Measurements from ENCODE around the gene ABCG1. TPM values are rescaled to one million over a fixed set of nuclear protein-coding genes. Genes with fewer than 3 reads are reported as not detected.

ABCG1 gene
- total and polyA plus RNA-seq, 4 donors, result 1.6 to 9.7 (median 5.3) TPM

GRCh38 chr21:42332557-42333317, 113.8 kb downstream of the ABCG1 start:
- Histone ChIP-seq H3K4me1 (ENCODE audit: control insufficient read depth in 4 of 4, insufficient read depth in 4 of 4, low read length in 3 of 4) (no peaks in the 10 kb centered on the region), H3K9me3 (ENCODE audit: control insufficient read depth in 4 of 4, low read length in 3 of 4) (no peaks in the 10 kb centered on the region), H3K4me3 (ENCODE audit: low read depth in 1 of 3, low read length in 3 of 3) (no peak overlapping the region), H3K9ac (ENCODE audit: low read depth in 1 of 2, low read length in 2 of 2) (no peak overlapping the region), H3K27ac (ENCODE audit: low read depth in 1 of 2, low read length in 2 of 2) (no peak overlapping the region), H3K27me3 (ENCODE audit: control insufficient read depth in 4 of 4, insufficient read depth in 4 of 4, low read length in 3 of 4) (no peaks in the 10 kb centered on the region), H3K36me3 (ENCODE audit: control insufficient read depth in 4 of 4, insufficient read depth in 3 of 4, low read depth in 1 of 4, low read length in 3 of 4) (no peaks in the 10 kb centered on the region)
- peak; percentile 12 for DNase-seq (ENCODE audit: low spot score)
- 70% methylated on average over 5 of the region's 5 CpGs for WGBS
- TF ChIP-seq RXRA (IDR thresholded peaks at IDR 0.05) (no peak), HNF4G (IDR thresholded peaks at IDR 0.05) (no peak), ZBTB33 (IDR thresholded peaks at IDR 0.05) (no peak), TAF1 (conservative IDR thresholded peaks at IDR 0.05) (no peak), EGR1 (IDR thresholded peaks at IDR 0.05; ENCODE audit: low read depth in 2 of 2) (no peak), FOXA2 (IDR thresholded peaks at IDR 0.05) (no peak), GABPA (IDR thresholded peaks at IDR 0.05 in 1 of 2, conservative IDR thresholded peaks at IDR 0.05 in 1 of 2) (no peak), HNF4A (conservative IDR thresholded peaks at IDR 0.05) (no peak), CTCF (IDR thresholded peaks at IDR 0.05; ENCODE audit: low read depth, low read length, missing input control) (no peak)

- H3K4me1 ChIP-seq (ENCODE audit: control insufficient read depth in 4 of 4, insufficient read depth in 4 of 4, low read length in 3 of 4), result peaks cover 0 to 5% (median 0%) of the 10 kb centered on the region in 4 donors
- no peak overlapping the region for H3K27ac ChIP-seq (ENCODE audit: low read depth in 1 of 2, low read length in 2 of 2)
- no peaks in the 10 kb centered on the region for H3K27me3 ChIP-seq (ENCODE audit: control insufficient read depth in 4 of 4, insufficient read depth in 4 of 4, low read length in 3 of 4)
- 35% methylated on average over 10 of the region's 10 CpGs for WGBS
- no peak overlapping the region for H3K4me3 ChIP-seq (ENCODE audit: low read depth in 1 of 3, low read length in 3 of 3)
- no peaks in the 10 kb centered on the region for H3K36me3 ChIP-seq (ENCODE audit: control insufficient read depth in 4 of 4, insufficient read depth in 3 of 4, low read depth in 1 of 4, low read length in 3 of 4)
- TF ChIP-seq REST (IDR thresholded peaks at IDR 0.05), result no peak
- TF ChIP-seq NR2F2 (IDR thresholded peaks at IDR 0.05), result no peak
- no peak for TF ChIP-seq FOXA2 (IDR thresholded peaks at IDR 0.05)
- no peak for TF ChIP-seq HNF4G (IDR thresholded peaks at IDR 0.05)
- no peak for TF ChIP-seq CTCF (IDR thresholded peaks at IDR 0.05; ENCODE audit: low read depth, low read length, missing input control)
- TF ChIP-seq GABPA (IDR thresholded peaks at IDR 0.05 in 1 of 2, conservative IDR thresholded peaks at IDR 0.05 in 1 of 2), result no peak
- TF ChIP-seq ATF3 (IDR thresholded peaks at IDR 0.05), result no peak
- TF ChIP-seq HNF4A (conservative IDR thresholded peaks at IDR 0.05), result no peak
- TF ChIP-seq FOXA1 (IDR thresholded peaks at IDR 0.05), result no peak
- no peak for TF ChIP-seq MAX (IDR thresholded peaks at IDR 0.05)
- TF ChIP-seq RAD21 (IDR thresholded peaks at IDR 0.05), result no peak
- no peak for TF ChIP-seq ZBTB33 (IDR thresholded peaks at IDR 0.05)
- H3K9ac ChIP-seq (ENCODE audit: low read depth in 1 of 2, low read length in 2 of 2), result no peak overlapping the region
- peak; percentile 3 for DNase-seq (ENCODE audit: low spot score)
- no peaks in the 10 kb centered on the region for H3K9me3 ChIP-seq (ENCODE audit: control insufficient read depth in 4 of 4, low read length in 3 of 4)
Observed at GRCh38 chr21:42336054-42336453, 117.1 kb downstream of the ABCG1 start.

Data from liver (tissue), 9 donors.